GM12892 (cell line): ENCODE measurements around the gene MICAL3.

ENCODE experiments used
- DNase-seq: peaks from one replicate; pipeline ENCODE4 v3.0.0; 2011; ENCODE audit not compliant: insufficient read length
- FAIRE-seq: peaks from 2 replicates; lab custom pipeline; 2011; peaks lifted over from hg19 to GRCh38; lab: Jason Lieb, UNC
- POLR2A ChIP-seq: IDR thresholded peaks from 2 replicates; pipeline ENCODE4 v1.6.1; 2011; ENCODE audit warnings: low read depth, low read length, control low read depth
- POLR2AphosphoS5 ChIP-seq: IDR thresholded peaks from 2 replicates; pipeline ENCODE4 v1.6.1; 2011; ENCODE audit warnings: low read depth, low read length, control low read depth
- TAF1 ChIP-seq: IDR thresholded peaks from 2 replicates; pipeline ENCODE4 v1.6.1; 2011; ENCODE audit warnings: low read depth, mild to moderate bottlenecking, control low read depth, low read length, borderline replicate concordance

Gene MICAL3

GRCh38 chr22:17836992-17837742 is 187.2 kb downstream of the MICAL3 start:
- DNase-seq, result no peak
- TF ChIP-seq TAF1 (no peak), POLR2A (no peak), POLR2AphosphoS5 (no peak)
- FAIRE-seq, result no peak

GRCh38 chr22:17835256-17835655 is 189.1 kb downstream of the MICAL3 start:
- FAIRE-seq, result no peak

GRCh38 chr22:17833489-17833888 is 190.9 kb downstream of the MICAL3 start:
- DNase-seq (no peak), FAIRE-seq (no peak)
- TF ChIP-seq TAF1 (no peak), POLR2AphosphoS5 (no peak), POLR2A (no peak)

More at GRCh38 chr22:17835256-17835655, 189.1 kb downstream of the MICAL3 start:
- no peak for TF ChIP-seq TAF1
- TF ChIP-seq POLR2A, result no peak
- no peak for TF ChIP-seq POLR2AphosphoS5
- DNase-seq, result no peak

DNA sequence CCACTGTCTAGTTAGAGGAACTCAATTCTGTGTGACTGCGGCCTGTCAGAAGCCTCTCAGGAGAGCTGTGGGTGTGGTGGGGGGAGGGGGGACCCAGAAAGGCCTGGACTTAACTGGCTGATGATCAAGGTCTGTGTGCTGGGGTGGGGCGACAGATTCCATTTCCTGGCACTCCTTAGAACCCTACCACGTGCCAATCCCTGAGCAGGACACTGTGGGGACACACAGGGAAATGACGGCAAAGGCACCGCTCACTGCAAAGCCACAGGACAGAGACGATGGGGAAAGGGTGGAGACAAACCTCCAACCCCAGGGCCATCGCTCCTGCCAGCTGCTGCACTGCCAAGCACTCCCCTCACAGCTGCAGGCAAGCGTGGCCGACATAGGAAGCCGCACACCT is 191.7 kb downstream of the MICAL3 start:
- TF ChIP-seq POLR2A (no peak), POLR2AphosphoS5 (no peak), TAF1 (no peak)
- no peak for DNase-seq
- FAIRE-seq, result no peak

- DNase-seq (no peak), FAIRE-seq (no peak)
- TF ChIP-seq POLR2AphosphoS5 (no peak), POLR2A (no peak), TAF1 (no peak)
Measured at GRCh38 chr22:17831501-17832251, 192.7 kb downstream of the MICAL3 start.

DNA sequence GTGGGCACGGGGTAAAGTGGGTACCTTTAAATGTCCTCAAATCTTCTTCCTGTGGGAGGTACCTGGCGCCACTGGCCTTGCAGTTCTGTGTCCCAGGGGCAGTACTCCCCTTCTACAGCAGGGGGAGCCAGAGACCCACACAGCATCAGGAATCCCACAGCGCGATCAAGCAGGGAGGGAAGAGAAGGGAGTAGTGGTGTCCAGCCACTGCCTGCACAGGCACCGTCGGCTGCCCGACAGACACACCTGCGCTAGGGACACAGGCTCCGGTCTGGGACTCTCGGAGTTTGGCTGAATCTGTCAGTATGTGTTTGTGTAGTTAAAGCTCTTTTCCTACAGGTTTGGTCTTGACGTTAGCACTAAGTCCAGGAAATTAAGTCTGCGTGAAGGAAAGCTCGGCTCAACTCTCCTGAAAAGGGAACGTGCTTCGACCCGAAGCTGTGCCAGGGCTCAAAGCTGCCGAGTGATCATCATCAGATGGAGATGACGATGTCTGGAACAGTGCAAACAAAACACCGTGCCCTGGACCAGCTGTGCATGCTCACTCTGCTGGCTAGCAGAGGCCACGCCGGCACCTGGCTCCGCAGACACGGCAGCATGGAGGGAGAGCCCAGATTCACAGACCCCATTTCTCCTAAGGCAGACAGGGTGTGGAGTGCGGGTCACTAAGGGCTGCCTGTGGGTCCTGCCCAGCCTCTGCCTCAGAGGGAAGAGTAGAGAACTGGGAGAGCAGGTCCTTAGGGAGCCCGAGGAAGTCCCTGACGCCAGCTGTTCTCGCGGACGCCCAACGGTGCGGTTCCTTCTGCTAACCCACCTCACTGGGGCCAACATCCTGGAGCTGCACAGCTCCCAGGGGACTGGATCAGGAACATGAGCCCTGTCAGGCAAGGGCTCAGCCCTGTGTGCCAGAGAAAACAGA is 194.1 kb downstream of the MICAL3 start:
- FAIRE-seq (peak; percentile 96), DNase-seq (peak; percentile 81)
- TF ChIP-seq POLR2A, result no peak
- no peak for TF ChIP-seq TAF1
- TF ChIP-seq POLR2AphosphoS5, result no peak

- no peak for TF ChIP-seq POLR2A
- no peak for TF ChIP-seq POLR2AphosphoS5
- TF ChIP-seq TAF1, result no peak
- no peak for DNase-seq
- FAIRE-seq, result no peak
Measured at GRCh38 chr22:17829695-17830042, 194.7 kb downstream of the MICAL3 start.

- DNase-seq (no peak), FAIRE-seq (no peak)
- TF ChIP-seq TAF1 (no peak), POLR2AphosphoS5 (no peak)
Measured at GRCh38 chr22:17828502-17829080, 195.8 kb downstream of the MICAL3 start.

- DNase-seq, result no peak
- no peak for FAIRE-seq
- TF ChIP-seq TAF1 (no peak), POLR2A (no peak)
Measured at GRCh38 chr22:17827466-17827865, 196.9 kb downstream of the MICAL3 start.

DNA sequence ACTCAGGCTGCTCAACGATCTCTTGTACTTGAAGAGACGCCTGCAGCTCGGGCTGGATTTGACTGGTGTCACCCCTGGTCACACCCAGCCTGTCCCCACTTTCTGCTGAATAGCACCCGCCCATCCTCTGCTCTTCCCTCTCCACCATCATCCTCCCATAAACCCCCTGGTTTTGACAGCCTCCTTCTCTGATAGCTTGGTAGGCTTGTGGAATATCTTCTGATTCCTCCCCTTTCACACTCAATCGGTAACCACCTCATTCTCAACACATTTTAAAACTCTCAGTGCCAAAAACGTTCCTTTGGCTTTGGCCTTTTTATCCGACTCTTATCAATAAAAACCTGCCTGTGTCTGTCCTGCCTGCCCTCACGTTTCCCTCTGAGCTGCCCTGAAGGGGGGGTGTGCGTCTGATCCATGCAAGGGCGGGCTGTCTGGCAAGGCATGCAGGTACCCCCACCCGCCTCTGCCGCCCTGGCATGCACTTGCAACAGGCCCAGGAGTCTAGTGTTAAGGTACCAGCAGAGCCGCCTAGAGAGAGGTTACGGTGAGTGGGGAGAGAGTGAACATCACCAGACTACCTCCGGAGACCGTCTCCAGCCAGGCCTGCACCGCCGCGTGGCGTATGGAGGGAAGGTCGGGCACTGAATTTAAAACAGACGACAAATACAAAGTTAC is 198.3 kb downstream of the MICAL3 start:
- TF ChIP-seq POLR2A, result no peak
- no peak for TF ChIP-seq TAF1
- TF ChIP-seq POLR2AphosphoS5, result no peak
- DNase-seq (no peak), FAIRE-seq (no peak)

DNA sequence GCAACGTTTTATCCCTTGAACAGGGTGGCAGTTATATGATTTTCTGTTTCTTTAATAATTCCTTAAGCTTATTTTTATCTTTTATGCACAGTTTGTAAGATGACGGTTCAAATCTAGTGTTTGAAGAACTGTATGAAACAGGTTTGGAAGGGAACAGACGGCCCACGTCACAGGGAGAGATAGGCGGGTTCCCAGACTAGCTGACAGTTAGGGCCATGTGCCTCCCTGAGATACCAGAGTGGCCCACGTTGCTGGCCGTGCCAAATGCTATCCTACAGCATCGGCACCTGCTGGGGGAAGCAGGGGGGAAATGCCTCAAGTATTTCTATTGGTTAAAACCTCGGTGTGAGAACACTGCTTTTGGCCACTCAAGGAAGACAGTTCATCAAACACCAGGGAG is 199.9 kb downstream of the MICAL3 start:
- TF ChIP-seq POLR2A (no peak), POLR2AphosphoS5 (no peak), TAF1 (no peak)
- no peak for FAIRE-seq
- no peak for DNase-seq

GRCh38 chr22:17823964-17824363 is 200.4 kb downstream of the MICAL3 start:
- DNase-seq, result no peak
- FAIRE-seq, result no peak
- TF ChIP-seq POLR2A (no peak), POLR2AphosphoS5 (no peak), TAF1 (no peak)
